ENCODE results near the gene NUDT3. TPM values are rescaled to one million over a fixed set of nuclear protein-coding genes. Genes with fewer than 3 reads are reported as not detected.

NUDT3 gene
- total and polyA plus RNA-seq, 9 of the 15 experiments (the other 6 are each of a cell fraction or from before 2014, with no cell fraction given): 5.4 to 81.2 (median 56.4) TPM

- TF ChIP-seq E2F3 (CRISPR knock-in tag; IDR thresholded peaks at IDR 0.05) (peak; percentile 69; the same call in 1 of the 2 replicates), ZNF384 (IDR thresholded peaks at IDR 0.05; ENCODE audit: low read depth, low read length) (0 out of 2 replicates have a peak, but pooled peaks have one; percentile 22), SOX6 (IDR thresholded peaks at IDR 0.05) (peak; percentile 59; the same call in 1 of the 2 replicates), HINFP (tag; conservative IDR thresholded peaks at IDR 0.05; ENCODE audit: low read depth) (no peak), ZNF445 (CRISPR knock-in tag; IDR thresholded peaks at IDR 0.05; ENCODE audit: low read depth) (no peak), ZFP36 (IDR thresholded peaks at IDR 0.05; ENCODE audit: low read depth, low read length, partially characterized antibody) (no peak), CTCF (IDR thresholded peaks at IDR 0.05 in 2 of 3, conservative IDR thresholded peaks at IDR 0.05 in 1 of 3; ENCODE audit: insufficient read depth in 2 of 3, low read depth in 1 of 3, low read length in 3 of 3) (peak; percentile 92 to 95 (median 93)), ZNF778 (CRISPR knock-in tag; IDR thresholded peaks at IDR 0.05) (no peak), GATAD2B (IDR thresholded peaks at IDR 0.05; ENCODE audit: borderline replicate concordance) (peak; percentile 94), CHAMP1 (IDR thresholded peaks at IDR 0.05) (peak; percentile 31; the same call in 1 of the 2 replicates), MBD1 (CRISPR knock-in tag; IDR thresholded peaks at IDR 0.05) (peak; percentile 71; the same call in 1 of the 2 replicates), FUS (optimal IDR thresholded peaks at IDR 0.05; ENCODE audit: low read depth, low read length) (no peak), MYC (IDR thresholded peaks at IDR 0.05; ENCODE audit: low read depth, low read length) (no peak; the same call in none of the 2 replicates), MYC (CRISPR knock-in tag; IDR thresholded peaks at IDR 0.05; ENCODE audit: borderline replicate concordance, low read depth) (no peak), FOXP1 (CRISPR knock-in tag; IDR thresholded peaks at IDR 0.05) (peak; percentile 57; the same call in 1 of the 2 replicates), HMBOX1 (IDR thresholded peaks at IDR 0.05) (no peak), EWSR1 (IDR thresholded peaks at IDR 0.05; ENCODE audit: borderline replicate concordance, low read depth, partially characterized antibody) (no peak), ERF (CRISPR knock-in tag; IDR thresholded peaks at IDR 0.05) (no peak)
Observed at GRCh38 chr6:34392497-34393190, at the start of gene NUDT3 (continued).
